ENCODE measurements around the gene MISP3. TPM values are rescaled to one million over a fixed set of nuclear protein-coding genes. Genes with fewer than 3 reads are reported as not detected.

Gene MISP3
- total RNA-seq, 4 donors from 2014 or later: 10.5 to 18.5 (median 15.9) TPM

GRCh38 chr19:14093117-14093823 is 20.7 kb downstream of the MISP3 start:
- no peak overlapping the region for H3K27ac ChIP-seq
- DNase-seq (ENCODE audit: low spot score in 2 of 2): no peak
- no peak overlapping the region for H3K4me3 ChIP-seq
- TF ChIP-seq POLR2A (IDR thresholded peaks at IDR 0.05): no peak
- TF ChIP-seq POLR2AphosphoS5 (IDR thresholded peaks at IDR 0.05): no peak
- no peak for TF ChIP-seq CTCF (IDR thresholded peaks at IDR 0.05)
- no peak for TF ChIP-seq EP300 (IDR thresholded peaks at IDR 0.05)
- H3K27me3 ChIP-seq: no peaks in the 10 kb centered on the region
- WGBS: 99% methylated on average over 9 of the region's 9 CpGs
- H3K9me3 ChIP-seq: no peaks in the 10 kb centered on the region
- peaks cover 23% of the 10 kb centered on the region for H3K4me1 ChIP-seq
- peaks cover 21% of the 10 kb centered on the region for H3K36me3 ChIP-seq

- no peak for TF ChIP-seq POLR2AphosphoS5 (IDR thresholded peaks at IDR 0.05)
- Histone ChIP-seq H3K9me3 (no peaks in the 10 kb centered on the region), H3K4me3 (no peak overlapping the region), H3K36me3 (peaks cover 21% of the 10 kb centered on the region), H3K27ac (no peak overlapping the region), H3K27me3 (no peaks in the 10 kb centered on the region), H3K4me1 (peaks cover 14% of the 10 kb centered on the region)
- DNase-seq (ENCODE audit: low spot score in 2 of 2): no peak
- 85% methylated on average over 7 of the region's 7 CpGs for WGBS
Measured at GRCh38 chr19:14094854-14095253, 22.3 kb downstream of the MISP3 start.

DNA sequence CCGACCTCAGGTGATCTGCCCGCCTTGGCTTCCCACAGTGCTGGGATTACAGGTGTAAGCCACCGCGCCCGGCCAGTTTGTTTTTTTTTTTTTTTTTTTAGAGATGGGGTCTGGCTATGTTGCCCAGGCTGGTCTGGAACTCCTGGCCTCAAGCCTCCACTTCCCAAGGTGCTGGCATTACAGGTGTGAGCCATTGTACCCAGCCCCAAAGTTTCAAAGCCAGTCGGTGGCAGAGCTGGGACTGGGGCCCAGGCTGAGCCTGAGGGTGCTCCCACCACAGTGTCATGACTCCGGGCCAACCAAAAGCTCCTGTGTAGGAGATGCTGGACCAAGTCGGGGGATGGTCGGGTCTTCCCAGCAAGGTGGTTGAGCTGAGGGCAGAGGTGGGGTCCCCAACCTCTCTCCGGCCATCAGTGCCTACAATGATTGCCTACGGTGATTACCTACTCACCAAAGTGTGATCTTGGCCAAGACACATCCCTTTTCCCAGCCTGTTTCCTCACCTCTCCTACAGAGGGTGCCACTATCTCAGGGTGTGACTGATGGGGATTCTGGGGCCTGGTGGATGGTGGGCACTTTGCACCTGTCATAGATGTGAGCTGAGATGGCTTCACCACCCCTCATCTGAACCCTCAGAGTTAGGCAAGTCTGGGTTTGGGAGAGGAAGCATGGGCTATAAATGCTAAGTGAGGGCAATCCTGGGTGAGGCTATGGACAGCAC is 23.8 kb downstream of the MISP3 start:
- Histone ChIP-seq H3K36me3 (peaks cover 37% of the 10 kb centered on the region), H3K27ac (no peak overlapping the region), H3K4me1 (peaks cover 10% of the 10 kb centered on the region), H3K27me3 (no peaks in the 10 kb centered on the region), H3K9me3 (no peaks in the 10 kb centered on the region), H3K4me3 (no peak overlapping the region)
- DNase-seq (ENCODE audit: low spot score in 2 of 2): no peak
- no peak for TF ChIP-seq POLR2A (IDR thresholded peaks at IDR 0.05)
- TF ChIP-seq EP300 (IDR thresholded peaks at IDR 0.05): no peak
- no peak for TF ChIP-seq POLR2AphosphoS5 (IDR thresholded peaks at IDR 0.05)
- WGBS: 92% methylated on average over 8 of the region's 11 CpGs

GRCh38 chr19:14097532-14098151 is 25.1 kb downstream of the MISP3 start:
- 87% methylated on average over 21 of the region's 21 CpGs for WGBS
- peaks cover 49% of the 10 kb centered on the region for H3K36me3 ChIP-seq

GRCh38 chr19:14101003-14101545 is 28.5 kb downstream of the MISP3 start:
- Histone ChIP-seq H3K36me3 (peaks cover 76% of the 10 kb centered on the region), H3K9me3 (no peaks in the 10 kb centered on the region), H3K4me1 (no peaks in the 10 kb centered on the region), H3K27me3 (no peaks in the 10 kb centered on the region), H3K27ac (no peak overlapping the region), H3K4me3 (no peak overlapping the region)
- 96% methylated on average over 6 of the region's 6 CpGs for WGBS
- TF ChIP-seq POLR2AphosphoS5 (IDR thresholded peaks at IDR 0.05) (no peak), CTCF (IDR thresholded peaks at IDR 0.05) (no peak), EP300 (IDR thresholded peaks at IDR 0.05) (no peak), POLR2A (IDR thresholded peaks at IDR 0.05) (no peak)
- DNase-seq (ENCODE audit: low spot score in 2 of 2): no peak

More at GRCh38 chr19:14097532-14098151, 25.1 kb downstream of the MISP3 start:
- Histone ChIP-seq H3K27me3 (no peaks in the 10 kb centered on the region), H3K4me3 (no peak overlapping the region), H3K27ac (no peak overlapping the region), H3K4me1 (no peaks in the 10 kb centered on the region), H3K9me3 (no peaks in the 10 kb centered on the region)
- TF ChIP-seq POLR2AphosphoS5 (IDR thresholded peaks at IDR 0.05) (no peak), EP300 (IDR thresholded peaks at IDR 0.05) (no peak), CTCF (IDR thresholded peaks at IDR 0.05) (no peak), POLR2A (IDR thresholded peaks at IDR 0.05) (no peak)
- no peak for DNase-seq (ENCODE audit: low spot score in 2 of 2)

Measured in suprapubic skin (tissue), 4 donors.